Sigmoid colon (tissue), 7 donors: ENCODE data around the gene VWA1. TPM values are rescaled to one million over a fixed set of nuclear protein-coding genes. Genes with fewer than 3 reads are reported as not detected.
"Not testable (repeated sequence)": the region's sequence is repeated elsewhere in the genome, so short reads cannot be mapped to it uniquely, and the experiment has no call there.

Experiments
- DNase-seq: peaks from one replicate; pipeline ENCODE4 v3.0.0-alpha.2; 2019
- H3K27ac ChIP-seq, 4 donors: fragments of 200-600 bp; sonication (generic); one replicate each; pipeline ENCODE4 v1.5.1; 2016 to 2019; ENCODE audit warnings: mild to moderate bottlenecking in 1 of 4
- H3K27me3 ChIP-seq, 3 donors: fragments of 200-600 bp; sonication (generic); one replicate each; pipeline ENCODE4 v1.5.1; 2019; ENCODE audit warnings: mild to moderate bottlenecking in 1 of 3
- H3K36me3 ChIP-seq, 4 donors: fragments of 200-600 bp; sonication (generic); one replicate each; pipeline ENCODE4 v1.5.1; 2016 to 2019
- H3K4me1 ChIP-seq, 4 donors: fragments of 200-600 bp; sonication (generic); one replicate each; pipeline ENCODE4 v1.5.1; 2017 to 2019
- H3K4me3 ChIP-seq, 4 donors: fragments of 200-600 bp; sonication (generic); one replicate each; pipeline ENCODE4 v1.5.1; 2017 to 2019; ENCODE audit warnings: mild to moderate bottlenecking in 2 of 4, moderate library complexity in 1 of 4
- H3K9me3 ChIP-seq, 4 donors: fragments of 200-600 bp in 3 of 4; sonication (generic) in 3 of 4; one replicate each; pipeline versions ENCODE4 v1.5.1 to v1.6.1; 2013 to 2019
- EP300 ChIP-seq, 4 donors: sonication (generic); formaldehyde crosslinking; IDR thresholded peaks; one replicate each; pipeline ENCODE4 v1.6.1; 2017; ENCODE audit warnings: antibody characterized with exemption in 4 of 4
- POLR2A ChIP-seq, 2 donors: fragments of 450-650 bp; IDR thresholded peaks; one replicate each; pipeline ENCODE4 v1.6.1; 2016; ENCODE audit warnings: antibody characterized with exemption in 2 of 2, mild to moderate bottlenecking in 2 of 2, moderate library complexity in 2 of 2
- POLR2AphosphoS5 ChIP-seq, 4 donors: sonication (generic); formaldehyde crosslinking; IDR thresholded peaks; one replicate each; pipeline ENCODE4 v1.6.1; 2017; ENCODE audit warnings: antibody characterized with exemption in 4 of 4
- WGBS, 2 donors: extraction: QIAGEN DNeasy Blood & Tissue Kit; methylation state at CpG; one replicate each; pipeline ENCODE4 v1.1.7; 2013; 5-methylcytosine and 5-hydroxymethylcytosine counted together
- intact Hi-C: fragments of 100-400 bp; cut with DNase I; formaldehyde crosslinking; loops from one replicate; pipeline ENCODE4 v1.15.1; 2023
- polyA plus RNA-seq, 3 donors: library from polyadenylated mRNA; stranded (reverse); fragments of 200-250 nt; gene quantifications; one replicate each; pipeline ENCODE4 v1.2.3, GENCODE V29; 2013
- total RNA-seq, 4 donors: library from RNA; depleted of rRNA; stranded (reverse); fragments of >200 nt; gene quantifications; one replicate each; pipeline ENCODE4 v1.1.0, GENCODE V29; 2016
- TF ChIP-seq, protein P1 (sequence below), 4 experiments: fragments of 450-650 bp in 3 of 4; fragments of 200-600 bp in 1 of 4; IDR thresholded peaks; one replicate each; pipeline ENCODE4 v1.5.1; 2016 to 2019; ENCODE audit warnings: antibody characterized with exemption in 4 of 4, mild to moderate bottlenecking in 3 of 4, moderate library complexity in 2 of 4
- donor health status: healthy with polysubstance abuse.
- donor health status: Bipolar disorder and iron deficiency.
- donor health status: healthy.

VWA1 gene
- total and polyA plus RNA-seq, 7 donors = 2.4 to 107 (median 47.1) TPM

DNA sequence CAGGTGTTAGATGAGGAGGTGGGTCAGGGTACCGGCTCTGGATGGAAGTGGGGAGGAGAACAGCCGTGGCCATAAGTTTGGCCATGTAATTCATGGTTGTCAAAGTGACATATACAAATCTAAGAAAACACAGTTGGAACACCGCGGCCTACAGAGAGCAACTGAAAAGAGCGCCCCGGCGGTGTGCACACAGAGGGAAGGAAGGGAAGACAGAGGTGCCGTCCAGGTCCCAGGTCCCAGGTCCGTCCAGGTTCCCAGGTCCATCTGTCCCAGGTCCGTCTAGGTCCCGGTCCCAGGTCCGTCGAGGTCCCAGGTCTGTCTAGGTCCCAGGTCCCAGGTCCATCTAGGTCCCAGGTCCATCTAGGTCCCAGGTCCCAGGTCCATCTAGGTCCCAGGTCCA is 23.9 kb upstream of the VWA1 start:
- H3K27ac ChIP-seq = no peak overlapping the region
- 95 to 97% methylated on average over 13 of the region's 13 CpGs for WGBS, 2 donors
- intact Hi-C loops = no loop called here
- peaks cover 0 to 22% (median 20%) of the 10 kb centered on the region in 4 donors for H3K4me1 ChIP-seq
- TF ChIP-seq, protein P1, sequence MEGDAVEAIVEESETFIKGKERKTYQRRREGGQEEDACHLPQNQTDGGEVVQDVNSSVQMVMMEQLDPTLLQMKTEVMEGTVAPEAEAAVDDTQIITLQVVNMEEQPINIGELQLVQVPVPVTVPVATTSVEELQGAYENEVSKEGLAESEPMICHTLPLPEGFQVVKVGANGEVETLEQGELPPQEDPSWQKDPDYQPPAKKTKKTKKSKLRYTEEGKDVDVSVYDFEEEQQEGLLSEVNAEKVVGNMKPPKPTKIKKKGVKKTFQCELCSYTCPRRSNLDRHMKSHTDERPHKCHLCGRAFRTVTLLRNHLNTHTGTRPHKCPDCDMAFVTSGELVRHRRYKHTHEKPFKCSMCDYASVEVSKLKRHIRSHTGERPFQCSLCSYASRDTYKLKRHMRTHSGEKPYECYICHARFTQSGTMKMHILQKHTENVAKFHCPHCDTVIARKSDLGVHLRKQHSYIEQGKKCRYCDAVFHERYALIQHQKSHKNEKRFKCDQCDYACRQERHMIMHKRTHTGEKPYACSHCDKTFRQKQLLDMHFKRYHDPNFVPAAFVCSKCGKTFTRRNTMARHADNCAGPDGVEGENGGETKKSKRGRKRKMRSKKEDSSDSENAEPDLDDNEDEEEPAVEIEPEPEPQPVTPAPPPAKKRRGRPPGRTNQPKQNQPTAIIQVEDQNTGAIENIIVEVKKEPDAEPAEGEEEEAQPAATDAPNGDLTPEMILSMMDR (IDR thresholded peaks at IDR 0.05) = no peak
- TF ChIP-seq POLR2AphosphoS5 (IDR thresholded peaks at IDR 0.05) (no peak), POLR2A (IDR thresholded peaks at IDR 0.05) (no peak), EP300 (IDR thresholded peaks at IDR 0.05) (no peak)
- no peak overlapping the region for H3K4me3 ChIP-seq
- DNase-seq = no peak
- H3K36me3 ChIP-seq = no peaks in the 10 kb centered on the region
- no peaks in the 10 kb centered on the region for H3K27me3 ChIP-seq
- no peaks in the 10 kb centered on the region for H3K9me3 ChIP-seq

DNA sequence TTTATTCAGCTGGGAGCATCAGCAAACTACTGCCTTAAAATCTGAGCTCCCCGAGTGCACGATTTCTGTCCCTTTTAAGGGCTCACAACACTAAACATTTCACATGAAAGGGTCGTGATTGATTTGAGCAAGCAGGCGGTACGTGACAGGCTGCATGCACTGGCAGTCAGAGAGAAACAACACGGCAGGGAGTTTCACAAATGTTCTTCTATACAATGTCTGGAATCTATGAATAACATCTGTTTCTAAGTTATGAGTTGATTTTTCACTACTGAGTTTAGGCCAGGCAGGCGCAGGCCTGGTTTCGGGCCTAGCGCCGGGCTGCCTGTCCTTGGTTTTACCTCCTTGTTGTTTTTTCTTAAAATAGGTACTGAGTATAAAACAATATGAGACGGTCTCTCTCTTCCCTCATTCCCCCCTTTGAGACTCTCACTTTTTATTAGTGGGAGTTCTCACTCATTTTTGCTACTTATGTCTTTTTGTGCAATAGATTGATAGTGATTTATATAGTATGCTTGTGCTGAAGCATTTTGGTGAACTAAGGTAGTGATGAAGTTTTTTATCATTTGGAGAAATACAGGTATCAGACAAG is 23.1 kb upstream of the VWA1 start:
- WGBS, 2 donors = 95 to 96% methylated on average over 11 of the region's 11 CpGs
- intact Hi-C loops, DNase-seq, H3K27me3 ChIP-seq, H3K9me3 ChIP-seq, H3K27ac ChIP-seq, H3K36me3 ChIP-seq, H3K4me3 ChIP-seq: not testable (repeated sequence)
- H3K4me1 ChIP-seq = peaks cover 0 to 21% (median 19%) of the 10 kb centered on the region in 4 donors

DNA sequence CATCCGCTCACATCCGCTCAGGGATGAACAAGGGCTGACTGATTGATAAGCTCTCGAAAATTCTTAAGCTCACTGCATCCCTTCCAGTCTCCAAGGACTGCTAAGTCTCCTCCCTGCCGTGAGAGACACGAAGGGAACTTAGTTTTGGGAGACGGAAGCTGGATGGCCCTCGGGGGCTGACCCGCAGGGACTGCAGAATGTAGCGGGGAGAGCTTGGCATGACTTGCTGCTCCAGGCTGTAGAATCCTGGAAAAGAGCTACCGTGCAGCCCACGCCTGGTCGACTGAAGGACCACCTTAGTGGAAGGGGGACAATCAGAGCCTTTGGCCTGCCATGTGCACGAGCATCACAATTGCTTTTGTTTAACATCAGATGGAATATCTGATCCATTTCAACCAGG is 19.7 kb upstream of the VWA1 start:
- no peaks in the 10 kb centered on the region for H3K36me3 ChIP-seq
- intact Hi-C loops = no loop called here
- WGBS, 2 donors = 84 to 87% methylated on average over 13 of the region's 13 CpGs
- no peaks in the 10 kb centered on the region for H3K27me3 ChIP-seq
- H3K4me3 ChIP-seq = no peak overlapping the region
- TF ChIP-seq, protein P1 (IDR thresholded peaks at IDR 0.05) = no peak
- TF ChIP-seq POLR2AphosphoS5 (IDR thresholded peaks at IDR 0.05) (no peak), POLR2A (IDR thresholded peaks at IDR 0.05) (no peak), EP300 (IDR thresholded peaks at IDR 0.05) (no peak)
- no peak for DNase-seq
- no peak overlapping the region for H3K27ac ChIP-seq
- H3K4me1 ChIP-seq = peaks cover 0 to 21% (median 16%) of the 10 kb centered on the region in 4 donors
- no peaks in the 10 kb centered on the region for H3K9me3 ChIP-seq

- H3K27ac ChIP-seq, H3K36me3 ChIP-seq, H3K4me3 ChIP-seq, H3K9me3 ChIP-seq, DNase-seq, H3K27me3 ChIP-seq, intact Hi-C loops: not testable (repeated sequence)
- WGBS, 2 donors = 83 to 86% methylated on average over 5 of the region's 5 CpGs
- peaks cover 0 to 31% (median 23%) of the 10 kb centered on the region in 4 donors for H3K4me1 ChIP-seq
These were observed 18.1 kb upstream of the VWA1 start for GRCh38 chr1:1417396-1417795.

DNA sequence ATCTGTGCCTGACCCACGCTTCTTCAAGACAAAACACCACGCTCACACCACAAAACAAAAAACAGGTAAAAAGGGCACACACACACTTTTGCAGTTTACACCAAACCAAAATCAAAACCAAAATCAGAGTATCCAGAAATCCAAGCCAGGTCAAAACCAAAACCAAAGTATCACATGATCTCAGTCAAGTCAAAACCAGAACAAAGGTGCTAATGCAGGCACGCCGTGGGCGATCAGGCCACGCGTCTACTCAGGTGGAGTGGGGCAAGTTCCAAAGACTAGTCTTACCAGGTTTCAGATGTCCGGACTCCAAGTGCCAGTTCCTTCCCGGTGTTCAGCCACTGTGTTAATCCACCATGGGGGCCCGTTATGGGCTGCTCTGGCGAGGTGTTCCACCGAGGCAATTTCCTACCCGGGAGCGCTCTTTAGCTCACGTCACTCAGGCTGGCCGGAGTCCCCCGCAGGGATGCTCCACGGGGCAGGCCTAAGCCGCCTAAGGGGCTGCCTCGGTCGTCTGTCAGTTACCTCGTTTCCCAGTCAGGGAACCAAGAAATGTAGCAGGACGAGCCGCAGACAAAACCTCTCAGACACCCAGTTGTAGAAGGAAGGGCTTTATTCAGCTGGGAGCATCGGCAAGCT is 17.5 kb upstream of the VWA1 start:
- H3K4me1 ChIP-seq = peaks cover 0 to 31% (median 23%) of the 10 kb centered on the region in 4 donors
- H3K4me3 ChIP-seq, intact Hi-C loops, H3K27ac ChIP-seq, H3K27me3 ChIP-seq, DNase-seq, H3K36me3 ChIP-seq, H3K9me3 ChIP-seq: not testable (repeated sequence)
- 90% methylated on average over 25 of the region's 25 CpGs for WGBS, 2 donors

- Histone ChIP-seq H3K4me3 (peak overlapping the region in 1 of 4 donors; percentile 60), H3K36me3 (no peaks in the 10 kb centered on the region), H3K4me1 (peaks cover 0 to 31% (median 23%) of the 10 kb centered on the region in 4 donors), H3K27me3 (no peaks in the 10 kb centered on the region), H3K9me3 (no peaks in the 10 kb centered on the region), H3K27ac (peak overlapping the region; percentile 62 to 87 (median 84))
- 93 to 94% methylated on average over 26 of the region's 26 CpGs for WGBS, 2 donors
- no peak for DNase-seq
- TF ChIP-seq POLR2AphosphoS5 (IDR thresholded peaks at IDR 0.05) (no peak), POLR2A (IDR thresholded peaks at IDR 0.05) (no peak), EP300 (IDR thresholded peaks at IDR 0.05) (no peak)
- TF ChIP-seq, protein P1 (IDR thresholded peaks at IDR 0.05) = no peak
- intact Hi-C loops = no loop called here
These were observed 16.8 kb upstream of the VWA1 start for GRCh38 chr1:1418464-1419362.
